Keratinocyte (primary cell): ENCODE data around the gene ADD2. TPM values are rescaled to one million over a fixed set of nuclear protein-coding genes. Genes with fewer than 3 reads are reported as not detected.

Experiments
- DNase-seq: peaks from one replicate; pipeline ENCODE4 v3.0.0-alpha.2; 2011; ENCODE audit warnings: low read depth, missing footprints, low spot score
- FAIRE-seq: peaks from 2 replicates; lab custom pipeline; 2011; peaks lifted over from hg19 to GRCh38; lab: Jason Lieb, UNC
- H2AFZ ChIP-seq: 2 replicates; pipeline ENCODE4 v1.6.0; 2012; ENCODE audit warnings: low read length, control low read depth, inconsistent platforms; ENCODE audit not compliant: control insufficient read depth
- H3K27ac ChIP-seq: 2 replicates; pipeline ENCODE4 v1.5.1; 2011; ENCODE audit warnings: low read length; ENCODE audit not compliant: control insufficient read depth, insufficient read depth
- H3K27me3 ChIP-seq: 3 replicates; pipeline ENCODE4 v1.6.0; 2011; ENCODE audit warnings: low read length; ENCODE audit not compliant: control insufficient read depth, insufficient read depth; ENCODE audit errors: extremely low read depth
- H3K36me3 ChIP-seq, 2 experiments: 2 replicates in 1 of 2; 3 replicates in 1 of 2; pipeline ENCODE4 v1.5.1; 2011; ENCODE audit warnings: low read length in 2 of 2, mild to moderate bottlenecking in 1 of 2; ENCODE audit not compliant: control insufficient read depth in 2 of 2, insufficient read depth in 2 of 2; ENCODE audit errors: extremely low read depth in 1 of 2
- H3K4me1 ChIP-seq: 3 replicates; pipeline ENCODE4 v1.5.1; 2011; ENCODE audit warnings: low read length; ENCODE audit not compliant: control insufficient read depth, insufficient read depth; ENCODE audit errors: extremely low read depth
- H3K4me2 ChIP-seq: 3 replicates; pipeline ENCODE4 v1.6.0; 2011; ENCODE audit warnings: low read depth, low read length; ENCODE audit not compliant: control insufficient read depth, insufficient read depth; ENCODE audit errors: extremely low read depth
- H3K4me3 ChIP-seq, 3 experiments: fragments of 200-600 bp in 1 of 3; sonication (generic) in 1 of 3; 2 replicates in 2 of 3; 3 replicates in 1 of 3; pipeline ENCODE4 v1.5.1; 2011 to 2016; ENCODE audit warnings: low read length in 3 of 3, mild to moderate bottlenecking in 3 of 3, control low read depth in 2 of 3, inconsistent platforms in 1 of 3, low read depth in 1 of 3, mixed read lengths in 1 of 3, mixed run types in 1 of 3, moderate library complexity in 1 of 3; ENCODE audit not compliant: control insufficient read depth in 2 of 3, insufficient read depth in 2 of 3; ENCODE audit errors: extremely low read depth in 1 of 3
- H3K79me2 ChIP-seq: 2 replicates; pipeline ENCODE4 v1.6.0; 2012; ENCODE audit warnings: low read length; ENCODE audit not compliant: control insufficient read depth, insufficient read depth
- H3K9ac ChIP-seq: 3 replicates; pipeline ENCODE4 v1.6.0; 2011; ENCODE audit warnings: low read length; ENCODE audit not compliant: control insufficient read depth, insufficient read depth; ENCODE audit errors: extremely low read depth
- H3K9me1 ChIP-seq: 3 replicates; pipeline ENCODE4 v1.6.0; 2011; ENCODE audit warnings: low read length; ENCODE audit not compliant: control insufficient read depth, insufficient read depth; ENCODE audit errors: extremely low read depth
- H3K9me3 ChIP-seq: 2 replicates; pipeline ENCODE4 v1.5.1; 2012; ENCODE audit warnings: low read depth, low read length; ENCODE audit not compliant: control insufficient read depth
- H4K20me1 ChIP-seq: 3 replicates; pipeline ENCODE4 v1.6.0; 2011; ENCODE audit warnings: low read length; ENCODE audit not compliant: control insufficient read depth, insufficient read depth; ENCODE audit errors: extremely low read depth
- CTCF ChIP-seq, 3 experiments: IDR thresholded peaks in 1 of 3; conservative IDR thresholded peaks in 1 of 3; optimal IDR thresholded peaks in 1 of 3; 2 replicates in 2 of 3; 3 replicates in 1 of 3; pipeline versions ENCODE3 to v1.5.1; 2011; ENCODE audit warnings: low read length in 3 of 3, mild to moderate bottlenecking in 3 of 3, moderate library complexity in 2 of 3, control low read depth in 1 of 3, inconsistent platforms in 1 of 3; ENCODE audit not compliant: insufficient read depth in 2 of 3; ENCODE audit errors: extremely low read depth in 1 of 3
- EZH2 ChIP-seq: IDR thresholded peaks from one replicate; pipeline ENCODE4 v1.6.1; 2012; ENCODE audit warnings: inconsistent platforms, mild to moderate bottlenecking, low read length, moderate library complexity
- dilution Hi-C: fragments of 300-500 bp; cut with MboI; formaldehyde crosslinking; loops from one replicate; pipeline ENCODE4 v1.7.0; 2020; ENCODE audit warnings: low sequenced_read_pairs; ENCODE audit not compliant: extremely low pct_ligation_motif_present
- polyA plus RNA-seq, 5 experiments: library from polyadenylated mRNA; depleted of rRNA in 3 of 5; stranded (reverse) in 3 of 5; stranded (forward) in 1 of 5; unstranded in 1 of 5; fragments of >200 nt; gene quantifications; 1 replicate in 1 of 5; 2 replicates in 3 of 5; 3 replicates in 1 of 5; pipeline versions ENCODE4 v1.2.1 to v1.2.3, GENCODE V29; 2011 to 2012; ENCODE audit warnings: missing spikeins in 2 of 5, low read depth in 1 of 5, low replicate concordance in 1 of 5

The ADD2 gene
- polyA plus RNA-seq, 1 donor (not counting 4 experiments of a cell fraction or from before 2014, with no cell fraction given) = 0.05 TPM

- no peaks in the 10 kb centered on the region for H3K9me1 ChIP-seq
- DNase-seq (no peak), FAIRE-seq (no peak)
- H3K9ac ChIP-seq = no peak overlapping the region
- dilution Hi-C loops = no loop called here
- H3K4me1 ChIP-seq = no peaks in the 10 kb centered on the region
- no peak overlapping the region for H2AFZ ChIP-seq
- H3K36me3 ChIP-seq = no peaks in the 10 kb centered on the region
- TF ChIP-seq CTCF (optimal IDR thresholded peaks at IDR 0.05 in 1 of 3, IDR thresholded peaks at IDR 0.05 in 1 of 3, conservative IDR thresholded peaks at IDR 0.05 in 1 of 3; ENCODE audit: extremely low read depth in 1 of 3, insufficient read depth in 2 of 3, low read length in 3 of 3) = no peak
- TF ChIP-seq EZH2 = no peak
- peaks cover 21% of the 10 kb centered on the region for H3K27me3 ChIP-seq
- no peaks in the 10 kb centered on the region for H4K20me1 ChIP-seq
- no peaks in the 10 kb centered on the region for H3K79me2 ChIP-seq
- no peak overlapping the region for H3K4me2 ChIP-seq
- H3K9me3 ChIP-seq = no peaks in the 10 kb centered on the region
- H3K27ac ChIP-seq = no peak overlapping the region
- no peak overlapping the region for H3K4me3 ChIP-seq
Measured at GRCh38 chr2:70720124-70720523, 47.9 kb downstream of the ADD2 start.

- dilution Hi-C loops = no loop called here
Measured at GRCh38 chr2:70719231-70719630, 48.8 kb downstream of the ADD2 start.

More at GRCh38 chr2:70719231-70719630, 48.8 kb downstream of the ADD2 start:
- no peak for TF ChIP-seq EZH2
- no peak for TF ChIP-seq CTCF (optimal IDR thresholded peaks at IDR 0.05 in 1 of 3, IDR thresholded peaks at IDR 0.05 in 1 of 3, conservative IDR thresholded peaks at IDR 0.05 in 1 of 3; ENCODE audit: extremely low read depth in 1 of 3, insufficient read depth in 2 of 3, low read length in 3 of 3)
- no peak for FAIRE-seq
- no peak overlapping the region for H3K27ac ChIP-seq
- no peaks in the 10 kb centered on the region for H3K9me1 ChIP-seq
- H2AFZ ChIP-seq = no peak overlapping the region
- DNase-seq = no peak
- H3K27me3 ChIP-seq = peaks cover 21% of the 10 kb centered on the region
- no peaks in the 10 kb centered on the region for H3K79me2 ChIP-seq
- no peak overlapping the region for H3K4me3 ChIP-seq
- no peaks in the 10 kb centered on the region for H4K20me1 ChIP-seq
- H3K4me2 ChIP-seq = no peak overlapping the region
- H3K36me3 ChIP-seq = no peaks in the 10 kb centered on the region
- no peaks in the 10 kb centered on the region for H3K9me3 ChIP-seq
- no peaks in the 10 kb centered on the region for H3K4me1 ChIP-seq
- H3K9ac ChIP-seq = no peak overlapping the region
